ENCODE measurements around the gene MBTPS2. TPM values are rescaled to one million over a fixed set of nuclear protein-coding genes. Genes with fewer than 3 reads are reported as not detected.

The MBTPS2 gene
- total RNA-seq, 2 donors from 2014 or later, result 11.2 to 16.9 TPM

DNA sequence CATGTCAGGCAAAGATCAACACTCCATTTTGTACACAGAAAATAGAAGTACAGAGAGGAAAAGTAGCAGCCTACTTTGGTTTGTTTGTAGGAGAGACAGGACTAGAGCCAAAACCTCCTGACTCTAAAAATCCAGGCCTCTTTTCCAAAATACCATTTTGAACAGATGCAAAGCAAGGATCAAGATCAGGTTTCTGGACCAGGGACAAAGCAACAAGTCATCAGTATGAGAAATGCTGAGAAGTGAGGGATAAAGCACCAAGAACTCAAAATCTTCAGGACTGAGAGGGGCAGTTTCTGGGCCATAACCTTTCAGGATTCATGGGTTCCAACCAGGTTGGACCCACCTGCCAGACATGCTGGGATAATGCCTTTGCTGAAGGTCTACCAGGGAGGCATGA lies 36.6 kb upstream of the MBTPS2 start:
- Histone ChIP-seq H3K4me1 (ENCODE audit: control insufficient read depth in 1 of 2, low read depth in 2 of 2) (peaks cover 12 to 42% of the 10 kb centered on the region in 2 donors), H3K36me3 (no peaks in the 10 kb centered on the region), H3K9me3 (no peaks in the 10 kb centered on the region), H3K27ac (no peak overlapping the region), H3K27me3 (replicated peaks; ENCODE audit: insufficient read depth) (no peaks in the 10 kb centered on the region), H3K4me3 (no peak overlapping the region)
- ATAC-seq (ENCODE audit: insufficient number of reproducible peaks, low FRiP score, low read depth), result no peak
- DNase-seq (ENCODE audit: low spot score), result no peak
- TF ChIP-seq, protein P1, sequence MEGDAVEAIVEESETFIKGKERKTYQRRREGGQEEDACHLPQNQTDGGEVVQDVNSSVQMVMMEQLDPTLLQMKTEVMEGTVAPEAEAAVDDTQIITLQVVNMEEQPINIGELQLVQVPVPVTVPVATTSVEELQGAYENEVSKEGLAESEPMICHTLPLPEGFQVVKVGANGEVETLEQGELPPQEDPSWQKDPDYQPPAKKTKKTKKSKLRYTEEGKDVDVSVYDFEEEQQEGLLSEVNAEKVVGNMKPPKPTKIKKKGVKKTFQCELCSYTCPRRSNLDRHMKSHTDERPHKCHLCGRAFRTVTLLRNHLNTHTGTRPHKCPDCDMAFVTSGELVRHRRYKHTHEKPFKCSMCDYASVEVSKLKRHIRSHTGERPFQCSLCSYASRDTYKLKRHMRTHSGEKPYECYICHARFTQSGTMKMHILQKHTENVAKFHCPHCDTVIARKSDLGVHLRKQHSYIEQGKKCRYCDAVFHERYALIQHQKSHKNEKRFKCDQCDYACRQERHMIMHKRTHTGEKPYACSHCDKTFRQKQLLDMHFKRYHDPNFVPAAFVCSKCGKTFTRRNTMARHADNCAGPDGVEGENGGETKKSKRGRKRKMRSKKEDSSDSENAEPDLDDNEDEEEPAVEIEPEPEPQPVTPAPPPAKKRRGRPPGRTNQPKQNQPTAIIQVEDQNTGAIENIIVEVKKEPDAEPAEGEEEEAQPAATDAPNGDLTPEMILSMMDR (IDR thresholded peaks at IDR 0.05), result no peak

DNA sequence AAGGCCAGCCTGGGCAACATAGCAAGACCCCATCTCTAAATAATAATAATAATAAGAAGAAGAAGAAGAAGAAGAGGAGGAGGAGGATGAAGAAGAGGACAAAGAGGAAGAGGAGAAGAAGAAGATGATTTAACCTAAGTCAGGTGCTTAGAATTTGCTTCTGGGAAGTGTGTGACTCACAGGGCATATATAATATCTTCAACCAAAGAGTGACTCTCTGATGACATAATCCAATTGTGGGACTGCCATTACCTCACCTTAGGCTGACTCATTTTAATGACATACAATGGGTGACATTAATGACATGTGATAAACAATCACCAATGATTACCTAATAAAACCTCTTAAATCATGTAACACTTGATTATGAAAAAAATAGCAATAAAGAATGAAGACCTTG lies 32.7 kb upstream of the MBTPS2 start:
- H3K4me1 ChIP-seq (ENCODE audit: control insufficient read depth in 1 of 2, low read depth in 2 of 2), result peaks cover 0 to 13% of the 10 kb centered on the region in 2 donors
- H3K27me3 ChIP-seq (replicated peaks; ENCODE audit: insufficient read depth), result no peaks in the 10 kb centered on the region
- no peaks in the 10 kb centered on the region for H3K36me3 ChIP-seq
- H3K27ac ChIP-seq, result no peak overlapping the region
- TF ChIP-seq, protein P1 (IDR thresholded peaks at IDR 0.05), result no peak
- H3K4me3 ChIP-seq, result no peak overlapping the region
- ATAC-seq (ENCODE audit: insufficient number of reproducible peaks, low FRiP score, low read depth), result no peak
- no peaks in the 10 kb centered on the region for H3K9me3 ChIP-seq
- no peak for DNase-seq (ENCODE audit: low spot score)

DNA sequence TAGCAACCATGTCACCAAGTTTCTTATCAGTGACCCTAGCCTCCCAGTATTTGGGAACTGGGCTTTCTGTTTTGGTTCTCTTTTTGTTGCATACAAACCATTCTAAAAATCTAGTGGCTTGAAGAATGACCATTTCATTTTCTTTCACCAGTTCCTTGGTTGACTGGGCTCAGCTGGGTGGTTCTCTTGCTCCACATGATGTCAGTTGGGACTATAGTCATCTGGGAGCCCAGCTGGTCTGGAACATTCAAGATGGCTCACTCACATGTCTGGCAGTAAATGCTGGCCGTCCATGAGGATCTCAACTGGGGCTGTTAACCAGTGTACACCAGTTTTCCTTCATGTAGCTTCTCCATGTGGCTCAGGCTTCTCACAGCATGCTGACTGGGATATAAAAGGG lies 27.6 kb upstream of the MBTPS2 start:
- DNase-seq (ENCODE audit: low spot score), result no peak
- H3K4me3 ChIP-seq, result no peak overlapping the region
- no peaks in the 10 kb centered on the region for H3K9me3 ChIP-seq
- H3K27me3 ChIP-seq (replicated peaks; ENCODE audit: insufficient read depth), result no peaks in the 10 kb centered on the region
- no peak for ATAC-seq (ENCODE audit: insufficient number of reproducible peaks, low FRiP score, low read depth)
- no peaks in the 10 kb centered on the region for H3K36me3 ChIP-seq
- no peaks in the 10 kb centered on the region for H3K4me1 ChIP-seq (ENCODE audit: control insufficient read depth in 1 of 2, low read depth in 2 of 2)
- TF ChIP-seq, protein P1 (IDR thresholded peaks at IDR 0.05), result no peak
- H3K27ac ChIP-seq, result no peak overlapping the region

DNA sequence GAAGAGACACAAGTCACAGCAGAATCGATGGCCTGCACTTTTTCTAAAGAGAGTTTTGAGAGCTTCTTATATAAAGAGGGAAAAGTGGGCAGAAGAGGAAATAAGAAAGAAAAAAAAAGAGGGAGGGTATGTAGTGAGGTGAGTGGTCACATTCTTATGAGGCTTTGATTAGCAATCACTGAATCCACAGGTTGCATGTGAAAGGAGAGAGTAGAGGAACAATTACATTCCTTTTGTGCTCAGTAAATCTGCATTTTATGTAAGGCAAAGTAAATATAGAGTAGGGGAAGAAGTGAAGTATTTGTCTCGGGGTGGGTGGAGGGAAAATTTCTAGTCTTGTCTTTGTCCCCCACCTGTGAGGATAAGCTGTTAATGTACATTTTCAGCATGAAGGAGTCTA lies 26.8 kb upstream of the MBTPS2 start:
- Histone ChIP-seq H3K4me3 (no peak overlapping the region), H3K36me3 (no peaks in the 10 kb centered on the region), H3K4me1 (ENCODE audit: control insufficient read depth in 1 of 2, low read depth in 2 of 2) (no peaks in the 10 kb centered on the region), H3K27ac (no peak overlapping the region), H3K27me3 (replicated peaks; ENCODE audit: insufficient read depth) (no peaks in the 10 kb centered on the region), H3K9me3 (no peaks in the 10 kb centered on the region)
- TF ChIP-seq, protein P1 (IDR thresholded peaks at IDR 0.05), result no peak
- no peak for DNase-seq (ENCODE audit: low spot score)
- ATAC-seq (ENCODE audit: insufficient number of reproducible peaks, low FRiP score, low read depth), result no peak

DNA sequence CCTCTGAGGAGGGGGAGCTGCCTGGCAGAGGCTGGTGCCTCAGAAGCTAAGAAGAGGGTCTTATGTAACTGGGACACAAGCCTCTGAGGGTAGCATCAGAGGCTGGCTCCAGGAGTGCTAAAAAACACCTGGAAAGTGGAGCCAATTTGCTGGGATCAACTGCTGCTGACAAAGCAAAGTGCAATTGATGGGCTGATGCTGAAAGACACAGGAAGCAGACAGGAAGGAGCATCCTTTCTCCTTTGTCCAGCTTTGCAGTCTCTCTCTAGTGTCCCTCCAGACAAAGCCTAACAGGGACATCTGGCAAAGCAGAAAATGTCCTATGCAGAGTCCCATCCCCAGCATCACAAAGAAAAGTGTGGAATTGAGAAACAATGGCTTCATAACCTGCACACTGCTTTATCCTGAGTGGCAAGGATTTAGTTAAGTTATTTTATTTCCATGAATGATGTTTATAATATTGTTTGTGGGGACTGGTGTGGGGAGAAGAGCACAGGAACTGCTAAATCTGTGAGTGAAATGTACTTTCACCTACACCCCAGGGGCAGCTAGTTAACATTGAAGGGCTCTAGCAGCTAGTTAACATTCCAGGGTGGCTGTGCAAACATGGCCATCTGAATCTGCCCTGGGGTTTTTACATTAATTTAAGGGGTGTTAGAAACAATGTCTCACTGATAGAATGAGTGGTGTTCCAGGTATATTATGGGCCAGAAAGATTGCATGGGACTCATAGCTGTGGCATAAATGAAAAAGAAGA lies 25.6 kb upstream of the MBTPS2 start:
- H3K27me3 ChIP-seq (replicated peaks; ENCODE audit: insufficient read depth), result no peaks in the 10 kb centered on the region
- H3K4me1 ChIP-seq (ENCODE audit: control insufficient read depth in 1 of 2, low read depth in 2 of 2), result no peaks in the 10 kb centered on the region
- no peak for ATAC-seq (ENCODE audit: insufficient number of reproducible peaks, low FRiP score, low read depth)
- DNase-seq (ENCODE audit: low spot score), result no peak
- no peak overlapping the region for H3K4me3 ChIP-seq
- H3K27ac ChIP-seq, result no peak overlapping the region
- no peaks in the 10 kb centered on the region for H3K36me3 ChIP-seq
- no peaks in the 10 kb centered on the region for H3K9me3 ChIP-seq
- TF ChIP-seq, protein P1 (IDR thresholded peaks at IDR 0.05), result no peak

Data from thoracic aorta (tissue), 2 donors.